ENCODE results near the gene ASB9. TPM values are rescaled to one million over a fixed set of nuclear protein-coding genes. Genes with fewer than 3 reads are reported as not detected.
"Not testable (repeated sequence)": the region's sequence is repeated elsewhere in the genome, so short reads cannot be mapped to it uniquely, and the experiment has no call there.

ASB9 gene
- total RNA-seq, 1 donor from 2014 or later = 0.25 TPM

DNA sequence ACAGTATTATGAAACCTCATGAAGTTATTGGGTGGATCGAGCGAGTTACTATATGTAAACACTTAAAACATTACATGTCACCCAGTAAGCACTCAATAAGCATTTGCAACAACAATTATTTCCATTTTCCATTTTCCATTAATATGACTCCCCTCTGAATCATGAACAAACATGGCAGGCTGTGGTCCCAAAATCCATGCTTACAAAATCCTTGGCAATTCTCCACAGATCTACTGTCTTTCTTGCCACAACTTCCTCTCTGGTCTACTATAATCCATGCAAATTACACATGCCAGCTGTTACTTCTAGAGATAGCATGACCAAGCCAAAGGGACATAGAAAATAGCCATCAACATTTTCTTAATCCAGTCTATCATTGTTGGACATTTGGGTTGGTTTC lies 23.6 kb upstream of the ASB9 start:
- Histone ChIP-seq H3K4me3 (ENCODE audit: low read depth, low read length) (no peak overlapping the region), H3K36me3 (ENCODE audit: control insufficient read depth, insufficient read depth, low read length) (no peaks in the 10 kb centered on the region), H3K27me3 (ENCODE audit: control insufficient read depth, insufficient read depth, low read length) (no peaks in the 10 kb centered on the region)
- no peak for DNase-seq (ENCODE audit: low read depth)
- TF ChIP-seq, protein P1, sequence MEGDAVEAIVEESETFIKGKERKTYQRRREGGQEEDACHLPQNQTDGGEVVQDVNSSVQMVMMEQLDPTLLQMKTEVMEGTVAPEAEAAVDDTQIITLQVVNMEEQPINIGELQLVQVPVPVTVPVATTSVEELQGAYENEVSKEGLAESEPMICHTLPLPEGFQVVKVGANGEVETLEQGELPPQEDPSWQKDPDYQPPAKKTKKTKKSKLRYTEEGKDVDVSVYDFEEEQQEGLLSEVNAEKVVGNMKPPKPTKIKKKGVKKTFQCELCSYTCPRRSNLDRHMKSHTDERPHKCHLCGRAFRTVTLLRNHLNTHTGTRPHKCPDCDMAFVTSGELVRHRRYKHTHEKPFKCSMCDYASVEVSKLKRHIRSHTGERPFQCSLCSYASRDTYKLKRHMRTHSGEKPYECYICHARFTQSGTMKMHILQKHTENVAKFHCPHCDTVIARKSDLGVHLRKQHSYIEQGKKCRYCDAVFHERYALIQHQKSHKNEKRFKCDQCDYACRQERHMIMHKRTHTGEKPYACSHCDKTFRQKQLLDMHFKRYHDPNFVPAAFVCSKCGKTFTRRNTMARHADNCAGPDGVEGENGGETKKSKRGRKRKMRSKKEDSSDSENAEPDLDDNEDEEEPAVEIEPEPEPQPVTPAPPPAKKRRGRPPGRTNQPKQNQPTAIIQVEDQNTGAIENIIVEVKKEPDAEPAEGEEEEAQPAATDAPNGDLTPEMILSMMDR (IDR thresholded peaks at IDR 0.05; ENCODE audit: insufficient read depth, low read length, poor library complexity, severe bottlenecking) = no peak

DNA sequence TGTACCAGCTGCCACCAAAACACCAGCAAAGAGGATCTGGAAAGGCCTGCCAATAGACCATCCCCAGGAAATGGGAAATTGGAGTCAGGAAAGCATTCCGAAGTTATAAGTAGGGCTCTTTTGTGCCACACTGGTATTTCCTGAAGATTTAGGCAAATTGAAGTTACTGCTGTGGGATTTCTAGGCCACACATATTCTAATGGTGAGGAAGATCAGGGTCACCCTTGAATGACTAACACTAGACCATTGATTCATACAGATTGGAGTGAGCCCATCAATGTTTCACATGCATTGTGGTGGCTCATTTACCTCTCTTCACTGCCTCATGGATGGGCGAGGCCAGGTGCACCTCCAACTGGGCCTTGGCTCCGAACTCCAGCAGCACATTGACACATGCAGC lies 23.0 kb upstream of the ASB9 start:
- TF ChIP-seq, protein P1 (IDR thresholded peaks at IDR 0.05; ENCODE audit: insufficient read depth, low read length, poor library complexity, severe bottlenecking) = no peak
- no peak overlapping the region for H3K4me3 ChIP-seq (ENCODE audit: low read depth, low read length)
- H3K27me3 ChIP-seq (ENCODE audit: control insufficient read depth, insufficient read depth, low read length) = no peaks in the 10 kb centered on the region
- H3K36me3 ChIP-seq (ENCODE audit: control insufficient read depth, insufficient read depth, low read length) = no peaks in the 10 kb centered on the region
- DNase-seq (ENCODE audit: low read depth) = no peak

DNA sequence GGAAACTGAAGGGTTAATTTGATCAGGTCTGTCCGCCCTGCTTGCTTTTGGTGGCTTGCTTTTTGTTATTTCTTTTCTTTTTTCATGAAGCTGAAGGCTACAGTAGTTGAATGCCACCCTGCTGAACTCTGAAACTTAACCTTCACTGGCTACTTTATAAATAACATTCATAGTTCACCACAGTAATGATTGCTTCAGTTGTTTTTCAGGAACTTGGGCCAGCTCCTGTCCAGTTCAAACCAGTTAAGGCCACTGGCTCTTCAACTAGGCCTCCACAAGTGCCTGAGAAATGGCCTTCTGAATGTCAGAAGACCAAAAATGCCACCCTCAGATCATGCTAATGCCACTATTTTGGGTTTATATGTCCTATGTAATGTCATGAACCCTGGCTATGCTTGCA lies 7.7 kb upstream of the ASB9 start:
- Histone ChIP-seq H3K36me3 (ENCODE audit: control insufficient read depth, insufficient read depth, low read length) (no peaks in the 10 kb centered on the region), H3K4me3 (ENCODE audit: low read depth, low read length) (no peak overlapping the region), H3K27me3 (ENCODE audit: control insufficient read depth, insufficient read depth, low read length) (no peaks in the 10 kb centered on the region)
- TF ChIP-seq, protein P1 (IDR thresholded peaks at IDR 0.05; ENCODE audit: insufficient read depth, low read length, poor library complexity, severe bottlenecking) = no peak
- DNase-seq (ENCODE audit: low read depth) = no peak

DNA sequence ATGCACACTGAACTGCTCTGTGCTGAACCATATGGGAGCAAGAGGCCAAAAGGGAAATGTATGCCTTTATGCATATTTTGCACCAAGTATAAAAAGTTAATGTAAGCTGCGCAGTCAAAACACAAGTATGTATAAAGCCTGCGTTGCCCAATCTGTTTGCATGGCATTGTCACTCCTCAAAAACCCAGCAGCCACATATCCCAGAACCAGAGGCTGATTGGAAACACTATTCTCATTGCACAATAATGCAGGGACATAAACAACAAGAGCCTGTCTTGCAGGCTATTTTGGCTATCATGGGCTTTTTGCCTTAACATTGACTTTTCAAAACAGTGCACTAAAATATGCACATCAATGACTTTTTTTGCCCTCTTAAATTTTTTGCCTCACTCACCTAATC lies 5.1 kb upstream of the ASB9 start:
- TF ChIP-seq, protein P1 (IDR thresholded peaks at IDR 0.05; ENCODE audit: insufficient read depth, low read length, poor library complexity, severe bottlenecking) = no peak
- DNase-seq (ENCODE audit: low read depth) = no peak

DNA sequence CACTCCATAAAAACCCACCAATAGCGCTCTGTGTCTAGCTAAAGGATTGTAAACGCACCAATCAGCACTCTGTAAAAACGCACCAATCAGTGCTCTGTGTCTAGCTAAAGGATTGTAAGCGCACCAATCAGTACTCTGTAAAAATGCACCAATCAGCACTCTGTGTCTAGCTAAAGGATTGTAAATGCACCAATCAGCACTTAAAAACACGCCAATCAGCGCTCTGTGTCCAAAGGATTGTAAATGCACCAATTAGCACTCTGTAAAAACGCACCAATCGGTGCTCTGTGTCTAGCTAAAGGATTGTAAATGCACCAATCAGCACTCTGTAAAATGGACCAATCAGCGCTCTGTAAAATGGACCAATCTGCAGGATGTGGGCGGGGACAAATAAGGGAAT lies 3.4 kb upstream of the ASB9 start:
- H3K27me3 ChIP-seq (ENCODE audit: control insufficient read depth, insufficient read depth, low read length); H3K36me3 ChIP-seq (ENCODE audit: control insufficient read depth, insufficient read depth, low read length); DNase-seq (ENCODE audit: low read depth); H3K4me3 ChIP-seq (ENCODE audit: low read depth, low read length): not testable (repeated sequence)

More for the DNA sequence above, 5.1 kb upstream of the ASB9 start:
- Histone ChIP-seq H3K27me3 (ENCODE audit: control insufficient read depth, insufficient read depth, low read length) (no peaks in the 10 kb centered on the region), H3K36me3 (ENCODE audit: control insufficient read depth, insufficient read depth, low read length) (no peaks in the 10 kb centered on the region), H3K4me3 (ENCODE audit: low read depth, low read length) (no peak overlapping the region)

DNA sequence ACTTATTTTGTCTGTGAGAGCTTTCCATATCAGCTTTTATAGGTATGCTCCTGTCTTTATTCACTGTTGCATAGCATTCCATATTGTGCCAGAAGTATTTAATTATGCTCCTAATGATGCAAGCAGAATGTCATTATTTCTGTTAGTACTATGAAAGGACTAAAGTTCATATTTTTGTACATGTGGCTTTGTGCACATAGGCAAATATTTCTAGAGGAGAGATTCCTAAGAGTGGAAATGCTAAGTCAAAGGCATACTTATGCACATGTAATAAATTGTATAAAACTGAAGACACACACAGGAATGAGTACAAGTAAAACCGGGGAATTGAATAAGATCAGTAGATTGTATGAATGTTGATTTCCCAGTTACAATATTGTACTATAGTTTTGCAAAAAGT lies 1.9 kb upstream of the ASB9 start:
- Histone ChIP-seq H3K36me3 (ENCODE audit: control insufficient read depth, insufficient read depth, low read length) (no peaks in the 10 kb centered on the region), H3K4me3 (ENCODE audit: low read depth, low read length) (no peak overlapping the region), H3K27me3 (ENCODE audit: control insufficient read depth, insufficient read depth, low read length) (no peaks in the 10 kb centered on the region)
- TF ChIP-seq, protein P1 (IDR thresholded peaks at IDR 0.05; ENCODE audit: insufficient read depth, low read length, poor library complexity, severe bottlenecking) = no peak
- DNase-seq (ENCODE audit: low read depth) = no peak
